ENCODE data around the gene SBF2.

GRCh38 chr11:9762531-9762930, 531.5 kb downstream of the SBF2 start:
- TF ChIP-seq CTCF (conservative IDR thresholded peaks at IDR 0.05 in 1 of 2, IDR thresholded peaks at IDR 0.05 in 1 of 2; ENCODE audit: extremely low read depth in 1 of 2, insufficient read depth in 1 of 2, low read depth in 1 of 2, low read length in 2 of 2) (no peak), EZH2 (IDR thresholded peaks at IDR 0.05; ENCODE audit: borderline replicate concordance, low read length) (no peak)

Data from mammary epithelial cell (primary cell).